Breast epithelium (tissue), 3 donors: ENCODE data around the gene CRNKL1.

Source experiments
- CTCF ChIP-seq, 3 donors: fragments of 450-650 bp; IDR thresholded peaks; one replicate each; pipeline ENCODE4 v1.5.1; 2016 to 2017; ENCODE audit warnings: antibody characterized with exemption in 3 of 3, mild to moderate bottlenecking in 3 of 3, moderate library complexity in 3 of 3
- POLR2A ChIP-seq: fragments of 450-650 bp; IDR thresholded peaks from one replicate; pipeline ENCODE4 v1.6.1; 2016; ENCODE audit warnings: antibody characterized with exemption, mild to moderate bottlenecking, moderate library complexity

- no peak for TF ChIP-seq CTCF (IDR thresholded peaks at IDR 0.05)
- TF ChIP-seq POLR2A: no peak
Measured at GRCh38 chr20:20096421-20096820, 44.2 kb upstream of the CRNKL1 start.
